ENCODE results near the gene DIAPH2.

The DIAPH2 gene

GRCh38 chrX:97315939-97316338 lies 631.3 kb downstream of the DIAPH2 start:
- DNase-seq: peak; percentile 10

- DNase-seq: no peak
Observed at GRCh38 chrX:97320305-97320704, 635.7 kb downstream of the DIAPH2 start.

- DNase-seq: no peak
Observed at GRCh38 chrX:97322401-97322800, 637.8 kb downstream of the DIAPH2 start.

GRCh38 chrX:97326456-97326855 lies 641.8 kb downstream of the DIAPH2 start:
- DNase-seq: no peak

- DNase-seq: no peak
Observed at GRCh38 chrX:97328853-97329390, 644.3 kb downstream of the DIAPH2 start.

GRCh38 chrX:97330151-97330550 lies 645.5 kb downstream of the DIAPH2 start:
- DNase-seq: no peak

- no peak for DNase-seq
Observed at GRCh38 chrX:97332963-97333362, 648.3 kb downstream of the DIAPH2 start.

- DNase-seq: no peak
Observed at GRCh38 chrX:97334850-97335249, 650.2 kb downstream of the DIAPH2 start.

- DNase-seq: no peak
Observed at GRCh38 chrX:97344724-97345123, 660.1 kb downstream of the DIAPH2 start.

- DNase-seq: no peak
Observed at GRCh38 chrX:97358941-97359340, 674.3 kb downstream of the DIAPH2 start.

GRCh38 chrX:97363843-97364242 lies 679.2 kb downstream of the DIAPH2 start:
- no peak for DNase-seq

GRCh38 chrX:97366237-97366636 lies 681.6 kb downstream of the DIAPH2 start:
- no peak for DNase-seq

GRCh38 chrX:97367125-97367524 lies 682.5 kb downstream of the DIAPH2 start:
- DNase-seq: no peak

GRCh38 chrX:97369947-97370346 lies 685.3 kb downstream of the DIAPH2 start:
- no peak for DNase-seq

GRCh38 chrX:97372001-97372766 lies 687.5 kb downstream of the DIAPH2 start:
- DNase-seq: no peak

- no peak for DNase-seq
Observed at GRCh38 chrX:97374266-97374665, 689.6 kb downstream of the DIAPH2 start.

GRCh38 chrX:97380200-97380599 lies 695.6 kb downstream of the DIAPH2 start:
- no peak for DNase-seq

- DNase-seq: no peak
Observed at GRCh38 chrX:97384685-97385084, 700.0 kb downstream of the DIAPH2 start.

- no peak for DNase-seq
Observed at GRCh38 chrX:97387004-97387403, 702.4 kb downstream of the DIAPH2 start.

- DNase-seq: no peak
Observed at GRCh38 chrX:97389761-97390192, 705.1 kb downstream of the DIAPH2 start.

- no peak for DNase-seq
Observed at GRCh38 chrX:97397371-97397770, 712.7 kb downstream of the DIAPH2 start.

GRCh38 chrX:97398030-97398551 lies 713.4 kb downstream of the DIAPH2 start:
- DNase-seq: peak; percentile 55

GRCh38 chrX:97399400-97399799 lies 714.8 kb downstream of the DIAPH2 start:
- peak; percentile 66 for DNase-seq

GRCh38 chrX:97400492-97400891 lies 715.9 kb downstream of the DIAPH2 start:
- no peak for DNase-seq

- DNase-seq: peak; percentile 64
Observed at GRCh38 chrX:97401154-97401553, 716.5 kb downstream of the DIAPH2 start.
